Peyer's patch (tissue), 4 donors: ENCODE results near the gene IPO8. TPM values are rescaled to one million over a fixed set of nuclear protein-coding genes. Genes with fewer than 3 reads are reported as not detected.

Experiments
- DNase-seq, 3 donors: peaks; one replicate each; pipeline ENCODE4 v3.0.0-alpha.2; 2017 to 2019
- H3K27ac ChIP-seq, 4 donors: fragments of 200-600 bp; sonication (generic); one replicate each; pipeline ENCODE4 v1.5.1; 2016 to 2019
- H3K27me3 ChIP-seq, 2 donors: fragments of 200-600 bp; sonication (generic); one replicate each; pipeline ENCODE4 v1.5.1; 2019
- H3K36me3 ChIP-seq, 3 donors: fragments of 200-600 bp; sonication (generic); one replicate each; pipeline ENCODE4 v1.5.1; 2016 to 2019
- H3K4me1 ChIP-seq, 4 donors: fragments of 200-600 bp; sonication (generic); one replicate each; pipeline ENCODE4 v1.5.1; 2016 to 2019
- H3K4me3 ChIP-seq, 4 donors: fragments of 200-600 bp; sonication (generic); 1 replicate in 3 of 4; 2 replicates in 1 of 4; pipeline ENCODE4 v1.5.1; 2016 to 2019; ENCODE audit warnings: mild to moderate bottlenecking in 1 of 4
- H3K9me3 ChIP-seq, 4 donors: fragments of 200-600 bp; sonication (generic); one replicate each; pipeline ENCODE4 v1.5.1; 2016 to 2019; ENCODE audit warnings: mild to moderate bottlenecking in 1 of 4
- POLR2A ChIP-seq, 2 donors: fragments of 450-650 bp; IDR thresholded peaks; one replicate each; pipeline ENCODE4 v1.5.1; 2017; ENCODE audit warnings: antibody characterized with exemption in 2 of 2, mild to moderate bottlenecking in 2 of 2, moderate library complexity in 2 of 2
- total RNA-seq, 4 donors: library from RNA; depleted of rRNA; stranded (reverse); fragments of >200 nt; gene quantifications; one replicate each; pipeline ENCODE4 v1.1.0, GENCODE V29; 2016
- TF ChIP-seq, protein P1 (sequence below), 6 experiments: fragments of 450-650 bp in 4 of 6; fragments of 200-600 bp in 2 of 6; sonication (generic) in 1 of 6; IDR thresholded peaks; one replicate each; pipeline ENCODE4 v1.5.1; 2017 to 2019; ENCODE audit warnings: antibody characterized with exemption in 6 of 6, mild to moderate bottlenecking in 3 of 6, moderate library complexity in 1 of 6

The IPO8 gene
- total RNA-seq = 10 to 100 TPM; 40.1 to 65.2 (median 59.3) TPM

DNA sequence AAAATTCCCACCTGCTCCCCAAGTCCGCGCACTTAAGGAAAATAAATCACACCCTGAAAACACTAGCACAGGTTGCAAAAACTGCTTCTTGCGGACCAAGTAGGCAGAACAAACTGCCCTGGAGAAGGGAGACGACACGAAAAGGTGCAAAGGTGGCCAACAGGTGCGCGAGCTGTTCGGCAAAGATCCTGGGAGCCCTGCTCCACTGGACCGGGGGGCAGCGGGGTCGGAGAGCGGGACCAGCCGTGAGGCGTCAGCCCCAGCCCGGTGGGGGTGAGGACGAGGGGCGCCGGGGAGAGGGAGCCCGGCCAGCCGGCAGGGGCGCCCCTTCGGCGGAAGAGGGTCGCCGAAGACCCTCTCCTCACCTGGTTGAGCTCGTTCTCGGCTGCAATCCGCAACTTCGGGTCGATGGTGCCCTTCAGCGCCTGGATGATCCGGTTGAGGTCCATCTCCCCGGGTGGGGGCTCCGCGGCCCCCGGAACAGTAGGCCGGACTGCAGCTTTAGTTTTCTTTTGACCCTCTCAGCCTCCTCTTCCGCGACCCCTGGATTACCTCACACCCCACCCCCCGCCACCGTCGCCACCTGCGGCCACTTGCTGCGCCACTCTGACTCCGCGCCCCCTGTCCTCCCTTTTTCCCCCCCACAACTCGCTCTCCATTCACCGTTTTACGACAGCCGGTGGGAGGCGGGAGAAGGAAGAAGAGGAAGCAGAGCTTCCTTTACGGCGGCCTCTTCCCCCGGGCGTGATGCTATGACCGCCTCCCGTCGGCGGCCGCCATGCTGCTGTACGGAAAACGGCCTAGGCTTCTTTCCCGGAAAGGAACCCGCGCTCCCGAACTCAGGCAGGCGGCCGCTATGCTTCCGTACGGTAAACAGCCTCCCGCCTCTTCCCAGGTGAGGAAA is at the start of gene IPO8:
TSS of gene IPO8 (minus strand) at position 671 of the 904 bp plus-strand sequence. CDS start at position 449, 222 bp downstream.
- Histone ChIP-seq H3K36me3 (no peaks in the 10 kb centered on the region), H3K4me1 (peaks cover 0 to 25% (median 0%) of the 10 kb centered on the region in 4 donors), H3K27me3 (no peaks in the 10 kb centered on the region), H3K4me3 (peak within 1 kb of the TSS; percentile 72 to 94 (median 88)), H3K27ac (peak within 1 kb of the TSS; percentile 78 to 87 (median 85)), H3K9me3 (no peaks in the 10 kb centered on the region)
- no peak for TF ChIP-seq POLR2A (IDR thresholded peaks at IDR 0.05)
- TF ChIP-seq, protein P1, sequence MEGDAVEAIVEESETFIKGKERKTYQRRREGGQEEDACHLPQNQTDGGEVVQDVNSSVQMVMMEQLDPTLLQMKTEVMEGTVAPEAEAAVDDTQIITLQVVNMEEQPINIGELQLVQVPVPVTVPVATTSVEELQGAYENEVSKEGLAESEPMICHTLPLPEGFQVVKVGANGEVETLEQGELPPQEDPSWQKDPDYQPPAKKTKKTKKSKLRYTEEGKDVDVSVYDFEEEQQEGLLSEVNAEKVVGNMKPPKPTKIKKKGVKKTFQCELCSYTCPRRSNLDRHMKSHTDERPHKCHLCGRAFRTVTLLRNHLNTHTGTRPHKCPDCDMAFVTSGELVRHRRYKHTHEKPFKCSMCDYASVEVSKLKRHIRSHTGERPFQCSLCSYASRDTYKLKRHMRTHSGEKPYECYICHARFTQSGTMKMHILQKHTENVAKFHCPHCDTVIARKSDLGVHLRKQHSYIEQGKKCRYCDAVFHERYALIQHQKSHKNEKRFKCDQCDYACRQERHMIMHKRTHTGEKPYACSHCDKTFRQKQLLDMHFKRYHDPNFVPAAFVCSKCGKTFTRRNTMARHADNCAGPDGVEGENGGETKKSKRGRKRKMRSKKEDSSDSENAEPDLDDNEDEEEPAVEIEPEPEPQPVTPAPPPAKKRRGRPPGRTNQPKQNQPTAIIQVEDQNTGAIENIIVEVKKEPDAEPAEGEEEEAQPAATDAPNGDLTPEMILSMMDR (IDR thresholded peaks at IDR 0.05) = peak in 5 of 6 experiments; percentile 11 to 40 (median 18)
- DNase-seq = peak; percentile 91 to 96 (median 92)

DNA sequence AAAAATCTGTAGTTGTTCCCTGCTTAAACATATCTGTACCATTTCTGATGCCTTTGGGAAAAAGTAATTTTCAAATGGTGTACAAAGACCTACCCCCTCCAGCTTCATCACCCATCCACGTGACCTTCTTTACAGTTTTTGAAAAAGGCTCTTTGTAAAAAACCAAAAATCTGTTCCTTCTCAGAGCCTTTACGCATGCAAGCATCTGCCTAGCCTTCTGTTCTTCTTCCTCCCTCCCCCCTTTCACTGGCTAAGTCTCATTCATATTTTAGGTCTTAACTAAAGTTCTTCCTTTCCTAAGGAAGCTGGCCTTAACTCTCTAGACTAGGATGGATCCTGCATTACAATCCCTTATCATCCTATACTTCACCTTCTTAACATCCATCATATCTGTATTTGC is 48.7 kb upstream of the IPO8 start:
- H3K9me3 ChIP-seq = no peaks in the 10 kb centered on the region
- H3K36me3 ChIP-seq = peaks cover 0 to 8% (median 0%) of the 10 kb centered on the region in 3 donors
- H3K27me3 ChIP-seq = no peaks in the 10 kb centered on the region
- no peak overlapping the region for H3K4me3 ChIP-seq
- DNase-seq = no peak
- H3K4me1 ChIP-seq = no peaks in the 10 kb centered on the region
- no peak overlapping the region for H3K27ac ChIP-seq
- TF ChIP-seq POLR2A (IDR thresholded peaks at IDR 0.05) = no peak
- TF ChIP-seq, protein P1 (IDR thresholded peaks at IDR 0.05) = no peak

DNA sequence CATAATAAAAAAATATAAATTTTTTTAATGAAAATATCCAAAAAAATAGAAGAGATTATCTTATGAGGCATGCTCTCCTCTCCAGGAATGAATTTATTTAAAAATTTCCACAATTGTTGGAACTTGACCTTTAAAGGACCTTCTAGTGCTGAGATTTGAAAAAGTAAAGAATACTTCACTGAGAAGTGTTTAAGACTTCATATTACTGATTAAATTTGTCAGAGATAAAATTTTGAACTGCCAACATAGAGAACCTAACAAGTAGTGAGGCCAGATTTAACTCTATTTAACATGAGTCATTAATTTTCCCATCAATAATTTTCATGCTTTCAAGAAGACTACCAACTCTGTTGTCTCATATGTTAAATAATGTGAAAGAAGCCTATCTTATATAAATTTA is 44.6 kb upstream of the IPO8 start:
- no peak overlapping the region for H3K4me3 ChIP-seq
- H3K4me1 ChIP-seq = no peaks in the 10 kb centered on the region
- DNase-seq = no peak
- no peaks in the 10 kb centered on the region for H3K9me3 ChIP-seq
- no peak overlapping the region for H3K27ac ChIP-seq
- H3K36me3 ChIP-seq = peaks cover 0 to 7% (median 0%) of the 10 kb centered on the region in 3 donors
- no peak for TF ChIP-seq POLR2A (IDR thresholded peaks at IDR 0.05)
- TF ChIP-seq, protein P1 (IDR thresholded peaks at IDR 0.05) = no peak
- no peaks in the 10 kb centered on the region for H3K27me3 ChIP-seq

DNA sequence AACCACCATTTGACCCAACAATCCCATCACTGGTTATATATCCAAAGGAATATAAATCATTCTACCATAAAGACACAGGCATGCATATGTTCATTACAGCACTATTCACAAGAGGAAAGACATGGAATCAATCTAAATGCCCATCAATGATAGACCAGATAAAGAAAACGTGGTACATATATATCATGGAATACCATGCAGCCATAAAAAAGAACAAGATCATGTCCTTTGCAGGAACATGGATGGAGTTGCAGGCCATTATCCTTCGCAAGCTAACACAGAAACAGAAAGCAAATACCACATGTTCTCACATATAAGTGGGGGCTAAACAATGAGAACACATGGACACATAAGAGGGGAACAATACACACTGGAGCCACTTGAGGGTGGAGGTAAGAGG is 43.4 kb upstream of the IPO8 start:
- TF ChIP-seq, protein P1 (IDR thresholded peaks at IDR 0.05) = no peak
- no peak for TF ChIP-seq POLR2A (IDR thresholded peaks at IDR 0.05)
- Histone ChIP-seq H3K27ac (no peak overlapping the region), H3K27me3 (no peaks in the 10 kb centered on the region), H3K9me3 (no peaks in the 10 kb centered on the region), H3K4me1 (no peaks in the 10 kb centered on the region), H3K4me3 (no peak overlapping the region), H3K36me3 (peaks cover 0 to 7% (median 0%) of the 10 kb centered on the region in 3 donors)
- DNase-seq = no peak

DNA sequence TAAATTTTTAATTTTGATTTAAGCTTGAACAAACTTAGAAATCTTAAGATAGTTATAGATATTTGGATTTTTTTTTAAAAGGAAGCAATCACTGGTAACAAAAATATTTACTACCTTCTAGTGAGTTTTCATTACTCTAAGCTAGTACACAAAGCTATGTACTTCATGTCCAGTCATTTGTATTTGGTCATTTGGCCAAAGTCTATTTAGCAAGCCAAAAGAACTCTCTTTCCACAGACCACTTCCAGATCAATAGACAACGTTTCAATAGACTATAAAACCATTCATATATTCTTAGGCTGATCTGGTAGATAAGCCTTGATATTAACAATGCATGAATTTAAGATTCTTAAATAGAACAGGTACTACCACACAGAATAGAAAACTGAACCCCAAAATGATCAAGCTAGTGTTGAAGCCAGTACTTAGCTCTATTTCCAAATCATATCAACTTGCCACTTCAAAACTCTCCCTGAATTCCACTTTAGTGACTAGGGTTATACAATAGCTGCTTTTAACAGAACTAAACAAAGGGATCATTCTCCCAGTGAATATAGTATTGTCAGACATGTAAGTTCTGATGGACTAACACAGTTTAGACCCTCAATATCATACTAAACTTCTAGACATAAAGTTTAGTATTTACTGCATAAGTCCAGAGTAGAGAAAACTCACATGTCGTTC is 37.4 kb upstream of the IPO8 start:
- Histone ChIP-seq H3K4me3 (no peak overlapping the region), H3K36me3 (peaks cover 0 to 7% (median 0%) of the 10 kb centered on the region in 3 donors), H3K27me3 (no peaks in the 10 kb centered on the region), H3K9me3 (no peaks in the 10 kb centered on the region), H3K4me1 (no peaks in the 10 kb centered on the region), H3K27ac (no peak overlapping the region)
- TF ChIP-seq, protein P1 (IDR thresholded peaks at IDR 0.05) = no peak
- no peak for DNase-seq
